OCI-LY7 (cell line): ENCODE data around the gene R3HCC1L. TPM values are rescaled to one million over a fixed set of nuclear protein-coding genes. Genes with fewer than 3 reads are reported as not detected.

Experiments
- BruUV-seq: library from RNA; stranded (reverse); fragments of 400-500 nt; replicated peaks from 2 replicates; lab custom pipeline; 2021; lab: Mats Ljungman, UMichigan
- CTCF ChIA-PET: fragments of 300-600 bp; sonication (Branson Sonifier 250); formaldehyde crosslinking; loops from one replicate; lab custom pipeline; 2022; ENCODE audit warnings: antibody characterized with exemption; ENCODE audit not compliant: unreplicated experiment; lab: Charles Lee
- POLR2A ChIA-PET: fragments of 300-600 bp; sonication (Branson Sonifier 250); formaldehyde crosslinking; loops from one replicate; lab custom pipeline; 2022; ENCODE audit warnings: antibody characterized with exemption; lab: Charles Lee
- DNase-seq: peaks from one replicate; pipeline ENCODE4 v3.0.0-alpha.2; 2015; ENCODE audit warnings: low spot score
- H2AFZ ChIP-seq: fragments of 200-600 bp; sonication (generic), shearing (Covaris generic); 2 replicates; pipeline ENCODE4 v1.6.1; 2014; ENCODE audit warnings: mild to moderate bottlenecking, antibody characterized with exemption, low read length, moderate library complexity
- H3K27ac ChIP-seq: fragments of 200-600 bp; sonication (generic); 2 replicates; pipeline ENCODE4 v1.5.1; 2014; ENCODE audit warnings: mixed run types, low read depth, mild to moderate bottlenecking, moderate library complexity, low read length, inconsistent platforms; ENCODE audit not compliant: poor library complexity, severe bottlenecking
- H3K36me3 ChIP-seq: fragments of 200-600 bp; sonication (generic); 2 replicates; pipeline ENCODE4 v1.6.1; 2014; ENCODE audit warnings: mild to moderate bottlenecking, antibody characterized with exemption, low read length, moderate library complexity, mixed read lengths; ENCODE audit not compliant: insufficient read depth
- H3K4me1 ChIP-seq: fragments of 200-600 bp; sonication (generic); 2 replicates; pipeline ENCODE4 v1.5.1; 2014; ENCODE audit warnings: mild to moderate bottlenecking, low read length; ENCODE audit not compliant: insufficient read depth, poor library complexity, severe bottlenecking
- H3K4me2 ChIP-seq: fragments of 200-600 bp; sonication (generic); 2 replicates; pipeline ENCODE4 v1.6.1; 2014; ENCODE audit warnings: mild to moderate bottlenecking, low read length
- H3K4me3 ChIP-seq: fragments of 200-600 bp; sonication (generic); 2 replicates; pipeline ENCODE4 v1.5.1; 2014; ENCODE audit warnings: mild to moderate bottlenecking, low read depth, low read length; ENCODE audit not compliant: poor library complexity, severe bottlenecking
- H3K79me2 ChIP-seq: fragments of 200-600 bp; sonication (generic); 2 replicates; pipeline ENCODE4 v1.6.1; 2016; ENCODE audit warnings: low read depth, mild to moderate bottlenecking, low read length, moderate library complexity, mixed read lengths; ENCODE audit not compliant: insufficient read depth
- H3K9me2 ChIP-seq: fragments of 200-600 bp; sonication (generic); 2 replicates; pipeline ENCODE4 v1.6.1; 2016; ENCODE audit warnings: mild to moderate bottlenecking, low read length, mixed read lengths; ENCODE audit not compliant: insufficient read depth
- H3K9me3 ChIP-seq: fragments of 200-600 bp; sonication (generic); 2 replicates; pipeline ENCODE4 v1.6.1; 2014; ENCODE audit warnings: mild to moderate bottlenecking, mixed run types, low read length, mixed read lengths
- H4K20me1 ChIP-seq: fragments of 200-600 bp; sonication (generic); 2 replicates; pipeline ENCODE4 v1.6.1; 2014; ENCODE audit warnings: mild to moderate bottlenecking, antibody characterized with exemption, low read length, moderate library complexity, mixed read lengths; ENCODE audit not compliant: insufficient read depth
- EZH2phosphoT487 ChIP-seq: fragments of 200-600 bp; sonication (generic); IDR thresholded peaks from 2 replicates; pipeline ENCODE4 v1.6.1; 2018; ENCODE audit warnings: low read depth, borderline replicate concordance, mild to moderate bottlenecking, mixed run types, antibody characterized with exemption, low read length, moderate library complexity, mixed read lengths
- intact Hi-C: fragments of 100-400 bp; cut with micrococcal nuclease; formaldehyde crosslinking; loops from one replicate; pipeline ENCODE4 v1.10.0; 2022; ENCODE audit not compliant: unreplicated experiment
- total RNA-seq, 2 experiments: library from RNA; depleted of rRNA in 1 of 2; stranded (reverse); fragments of >200 nt in 1 of 2; shearing (Covaris generic) in 1 of 2; gene quantifications; 2 replicates each; pipeline ENCODE4 v1.2.3, GENCODE V29; 2014 to 2022
- TF ChIP-seq, protein P1 (sequence below): fragments of 200-600 bp; sonication (generic); conservative IDR thresholded peaks from 2 replicates; pipeline ENCODE4 v1.5.1; 2014; ENCODE audit warnings: mild to moderate bottlenecking, antibody characterized with exemption, low read length, moderate library complexity, mixed read lengths

Gene R3HCC1L
- total RNA-seq, 2 experiments from 2014 or later, result 38.8 to 42.0 TPM

DNA sequence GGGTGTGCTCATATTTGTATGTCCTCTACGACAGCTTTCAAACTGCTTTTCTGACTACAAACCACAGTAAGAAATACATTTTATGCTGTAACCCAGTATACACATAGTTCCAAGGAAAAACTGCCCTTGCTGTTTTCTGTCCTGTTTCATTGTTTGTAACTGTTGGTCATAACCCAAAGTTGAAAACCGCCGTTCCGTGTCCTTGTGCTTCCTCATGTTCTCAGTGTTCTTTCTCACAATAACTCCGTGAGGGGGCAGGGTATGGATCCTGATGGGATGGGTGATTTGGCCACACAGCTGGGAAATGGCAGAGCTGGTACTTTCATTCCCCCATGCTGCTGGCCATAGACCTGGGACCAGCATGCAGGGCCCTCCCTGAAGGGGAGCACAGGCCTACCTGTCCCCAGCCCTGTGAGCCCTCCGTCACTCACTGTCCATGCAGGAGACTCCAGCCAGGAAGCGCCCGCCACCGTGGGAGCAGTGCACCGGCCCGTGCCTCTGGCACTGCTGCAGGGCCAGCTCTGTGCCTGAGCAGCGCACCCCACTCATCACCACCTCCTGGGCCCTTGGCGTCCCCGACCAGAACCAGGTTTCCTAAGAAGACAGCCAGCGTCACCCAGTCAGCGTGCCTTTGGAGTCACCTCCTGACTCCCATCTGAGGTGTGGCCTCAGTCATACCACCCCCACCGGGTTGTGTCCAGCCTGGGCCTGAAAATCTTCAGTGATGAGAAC, 120.9 kb downstream of the R3HCC1L start:
- Histone ChIP-seq H3K9me3 (no peaks in the 10 kb centered on the region), H3K9me2 (no peaks in the 10 kb centered on the region), H3K4me3 (no peak overlapping the region), H3K4me1 (no peaks in the 10 kb centered on the region), H3K4me2 (no peak overlapping the region), H2AFZ (no peak overlapping the region), H3K79me2 (no peaks in the 10 kb centered on the region), H3K27ac (no peak overlapping the region), H3K36me3 (peaks cover 14% of the 10 kb centered on the region; the same call in 1 of the 2 replicates), H4K20me1 (no peaks in the 10 kb centered on the region)
- DNase-seq, result no peak
- BruUV-seq, result no TSS peak
- ChIA-PET POLR2A (interaction anchor here (0.9 kb wide), 1 partner anchor 347 kb away, joined by 3 read pairs; no protein-coding TSS in a partner anchor), CTCF (no interaction called here)
- TF ChIP-seq EZH2phosphoT487, result no peak
- TF ChIP-seq, protein P1, sequence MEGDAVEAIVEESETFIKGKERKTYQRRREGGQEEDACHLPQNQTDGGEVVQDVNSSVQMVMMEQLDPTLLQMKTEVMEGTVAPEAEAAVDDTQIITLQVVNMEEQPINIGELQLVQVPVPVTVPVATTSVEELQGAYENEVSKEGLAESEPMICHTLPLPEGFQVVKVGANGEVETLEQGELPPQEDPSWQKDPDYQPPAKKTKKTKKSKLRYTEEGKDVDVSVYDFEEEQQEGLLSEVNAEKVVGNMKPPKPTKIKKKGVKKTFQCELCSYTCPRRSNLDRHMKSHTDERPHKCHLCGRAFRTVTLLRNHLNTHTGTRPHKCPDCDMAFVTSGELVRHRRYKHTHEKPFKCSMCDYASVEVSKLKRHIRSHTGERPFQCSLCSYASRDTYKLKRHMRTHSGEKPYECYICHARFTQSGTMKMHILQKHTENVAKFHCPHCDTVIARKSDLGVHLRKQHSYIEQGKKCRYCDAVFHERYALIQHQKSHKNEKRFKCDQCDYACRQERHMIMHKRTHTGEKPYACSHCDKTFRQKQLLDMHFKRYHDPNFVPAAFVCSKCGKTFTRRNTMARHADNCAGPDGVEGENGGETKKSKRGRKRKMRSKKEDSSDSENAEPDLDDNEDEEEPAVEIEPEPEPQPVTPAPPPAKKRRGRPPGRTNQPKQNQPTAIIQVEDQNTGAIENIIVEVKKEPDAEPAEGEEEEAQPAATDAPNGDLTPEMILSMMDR, result no peak
- intact Hi-C loops, result no loop called here

DNA sequence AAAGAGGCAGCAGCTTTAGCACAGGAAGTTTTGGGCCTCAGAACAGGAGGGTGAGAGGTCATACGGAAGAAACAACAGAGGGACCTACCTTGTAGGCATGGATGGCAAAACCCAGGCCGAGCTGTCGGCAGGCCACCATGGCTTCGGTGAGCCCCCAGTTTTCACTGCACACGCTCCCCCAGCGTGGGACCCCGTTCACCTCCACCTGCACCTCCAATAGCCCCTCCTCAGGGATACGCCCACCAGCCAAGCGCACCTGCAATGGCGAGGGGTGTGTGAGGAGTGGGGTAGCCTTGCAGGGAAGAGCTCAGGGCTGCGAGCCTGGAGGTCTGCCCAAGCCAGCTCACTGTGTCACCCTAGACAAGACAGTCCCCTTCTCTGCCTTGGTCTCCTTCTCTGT, 122.2 kb downstream of the R3HCC1L start:
- Histone ChIP-seq H3K9me3 (no peaks in the 10 kb centered on the region), H3K9me2 (no peaks in the 10 kb centered on the region), H3K36me3 (peaks cover 5% of the 10 kb centered on the region; the same call in 1 of the 2 replicates), H4K20me1 (no peaks in the 10 kb centered on the region), H3K79me2 (no peaks in the 10 kb centered on the region), H3K27ac (no peak overlapping the region), H3K4me2 (no peak overlapping the region), H3K4me1 (no peaks in the 10 kb centered on the region), H2AFZ (no peak overlapping the region), H3K4me3 (no peak overlapping the region)
- TF ChIP-seq, protein P1, result no peak
- TF ChIP-seq EZH2phosphoT487, result no peak
- ChIA-PET POLR2A (no interaction called here), CTCF (no interaction called here)
- intact Hi-C loops, result no loop called here
- no peak for DNase-seq
- BruUV-seq, result no TSS peak

DNA sequence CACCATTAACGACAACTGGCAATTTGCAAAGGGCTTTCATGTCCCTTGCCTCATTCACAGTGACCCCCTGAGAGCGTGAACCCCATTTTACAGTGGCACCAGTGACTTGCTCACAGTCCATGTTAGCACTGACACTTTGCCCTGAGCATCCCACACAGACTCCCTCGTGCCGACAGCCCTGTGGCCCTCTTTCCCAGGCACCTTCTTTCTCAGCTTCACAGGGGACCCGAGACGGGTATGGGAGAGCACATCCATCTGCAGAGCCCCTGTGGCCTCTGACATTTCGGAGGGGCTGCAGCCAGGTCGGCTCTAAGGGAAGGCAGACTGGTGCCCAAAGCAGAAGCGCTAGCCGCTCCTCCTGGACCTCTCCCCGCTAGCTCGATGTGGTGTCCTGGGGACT, 122.7 kb downstream of the R3HCC1L start:
- Histone ChIP-seq H2AFZ (no peak overlapping the region), H3K79me2 (no peaks in the 10 kb centered on the region), H3K4me2 (no peak overlapping the region), H3K27ac (no peak overlapping the region), H3K9me2 (no peaks in the 10 kb centered on the region), H4K20me1 (no peaks in the 10 kb centered on the region), H3K4me1 (no peaks in the 10 kb centered on the region), H3K36me3 (peaks cover 5% of the 10 kb centered on the region; the same call in 1 of the 2 replicates), H3K4me3 (no peak overlapping the region), H3K9me3 (no peaks in the 10 kb centered on the region)
- POLR2A ChIA-PET, result no interaction called here
- DNase-seq, result no peak
- CTCF ChIA-PET, result no interaction called here
- intact Hi-C loops, result no loop called here
- TF ChIP-seq, protein P1, result no peak
- no peak for TF ChIP-seq EZH2phosphoT487
- no TSS peak for BruUV-seq
